Astrocyte of the cerebellum (primary cell): Measurements from ENCODE around the gene KRT12.
"Not testable (repeated sequence)": the region's sequence is repeated elsewhere in the genome, so short reads cannot be mapped to it uniquely, and the experiment has no call there.

Source experiments
- DNase-seq: peaks from one replicate; pipeline ENCODE4 v3.0.0-alpha.2; 2011; ENCODE audit warnings: low read depth
- H3K4me3 ChIP-seq: 2 replicates; pipeline ENCODE4 v1.5.1; 2011; ENCODE audit warnings: mild to moderate bottlenecking, low read depth, low read length, moderate library complexity
- in situ Hi-C: cut with HindIII; loops from 2 replicates; pipeline ENCODE4 v1.10.0; 2017; ENCODE audit warnings: low sequenced_read_pairs
- TF ChIP-seq, protein P1 (sequence below): IDR thresholded peaks from 2 replicates; pipeline ENCODE4 v1.5.1; 2012; ENCODE audit warnings: low read length, low read depth, moderate library complexity, mild to moderate bottlenecking; ENCODE audit errors: missing control alignments

KRT12 gene

GRCh38 chr17:40862985-40863733 is 3.9 kb downstream of the KRT12 start:
- in situ Hi-C loops, result no loop called here
- no peak overlapping the region for H3K4me3 ChIP-seq
- no peak for DNase-seq
- TF ChIP-seq, protein P1, sequence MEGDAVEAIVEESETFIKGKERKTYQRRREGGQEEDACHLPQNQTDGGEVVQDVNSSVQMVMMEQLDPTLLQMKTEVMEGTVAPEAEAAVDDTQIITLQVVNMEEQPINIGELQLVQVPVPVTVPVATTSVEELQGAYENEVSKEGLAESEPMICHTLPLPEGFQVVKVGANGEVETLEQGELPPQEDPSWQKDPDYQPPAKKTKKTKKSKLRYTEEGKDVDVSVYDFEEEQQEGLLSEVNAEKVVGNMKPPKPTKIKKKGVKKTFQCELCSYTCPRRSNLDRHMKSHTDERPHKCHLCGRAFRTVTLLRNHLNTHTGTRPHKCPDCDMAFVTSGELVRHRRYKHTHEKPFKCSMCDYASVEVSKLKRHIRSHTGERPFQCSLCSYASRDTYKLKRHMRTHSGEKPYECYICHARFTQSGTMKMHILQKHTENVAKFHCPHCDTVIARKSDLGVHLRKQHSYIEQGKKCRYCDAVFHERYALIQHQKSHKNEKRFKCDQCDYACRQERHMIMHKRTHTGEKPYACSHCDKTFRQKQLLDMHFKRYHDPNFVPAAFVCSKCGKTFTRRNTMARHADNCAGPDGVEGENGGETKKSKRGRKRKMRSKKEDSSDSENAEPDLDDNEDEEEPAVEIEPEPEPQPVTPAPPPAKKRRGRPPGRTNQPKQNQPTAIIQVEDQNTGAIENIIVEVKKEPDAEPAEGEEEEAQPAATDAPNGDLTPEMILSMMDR, result peak; percentile 43

- TF ChIP-seq, protein P1, result no peak
- no peak overlapping the region for H3K4me3 ChIP-seq
- no peak for DNase-seq
- in situ Hi-C loops, result no loop called here
Measured at GRCh38 chr17:40859536-40859935, 7.5 kb downstream of the KRT12 start.

DNA sequence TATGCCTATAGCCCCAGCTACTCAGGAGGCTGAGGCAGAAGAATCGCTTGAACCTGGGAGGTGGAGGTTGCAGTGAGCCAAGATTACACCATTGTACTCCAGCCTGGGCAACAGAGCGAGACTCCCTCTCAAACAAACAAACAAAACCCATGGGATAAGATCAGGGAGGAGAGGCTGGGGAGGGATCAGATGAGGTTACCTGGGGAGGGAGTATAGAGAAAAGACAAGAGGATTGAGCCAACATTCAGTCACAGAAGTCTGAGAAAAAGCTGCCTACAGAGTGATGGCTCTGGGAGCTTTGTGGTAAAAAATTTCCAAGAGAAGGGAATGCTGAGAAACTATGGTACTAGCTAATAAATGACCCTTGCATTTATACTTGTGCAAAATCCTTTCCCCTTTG is 8.4 kb downstream of the KRT12 start:
- DNase-seq, in situ Hi-C loops, H3K4me3 ChIP-seq: not testable (repeated sequence)

GRCh38 chr17:40857535-40857934 is 9.5 kb downstream of the KRT12 start:
- DNase-seq, result no peak
- H3K4me3 ChIP-seq, result no peak overlapping the region
- in situ Hi-C loops, result no loop called here
- TF ChIP-seq, protein P1, result no peak

DNA sequence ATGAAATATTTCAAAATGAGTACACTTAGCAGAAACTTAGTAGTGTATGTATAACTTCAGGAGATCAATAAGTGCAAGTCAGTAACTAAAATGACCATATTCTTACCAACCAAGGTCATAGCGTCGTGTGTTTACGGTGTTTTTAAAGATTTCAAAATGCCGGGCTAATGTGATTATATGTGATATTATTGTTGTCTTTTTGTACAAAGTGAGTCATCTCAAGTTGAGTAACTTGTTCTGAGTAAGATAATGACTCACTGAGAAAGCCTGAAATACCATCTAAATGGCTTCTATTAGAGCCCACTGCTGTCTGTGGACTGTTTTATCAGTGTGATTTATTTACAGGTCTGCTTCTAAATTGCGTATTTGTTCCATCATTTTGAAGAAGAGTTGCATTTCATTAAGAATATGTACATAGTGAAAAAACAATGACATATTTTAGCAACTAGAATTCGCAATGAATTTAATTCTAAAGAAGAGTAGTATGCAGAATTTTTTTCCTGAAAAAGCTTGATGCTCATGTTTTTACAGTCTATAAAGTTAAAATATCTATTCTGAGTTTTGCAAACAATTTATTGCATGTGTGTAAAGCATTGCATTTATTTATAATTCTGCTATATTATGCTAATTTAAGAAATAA is 12.7 kb downstream of the KRT12 start:
- peak; percentile 57 for DNase-seq
- in situ Hi-C loops, result no loop called here
- TF ChIP-seq, protein P1, result no peak

DNA sequence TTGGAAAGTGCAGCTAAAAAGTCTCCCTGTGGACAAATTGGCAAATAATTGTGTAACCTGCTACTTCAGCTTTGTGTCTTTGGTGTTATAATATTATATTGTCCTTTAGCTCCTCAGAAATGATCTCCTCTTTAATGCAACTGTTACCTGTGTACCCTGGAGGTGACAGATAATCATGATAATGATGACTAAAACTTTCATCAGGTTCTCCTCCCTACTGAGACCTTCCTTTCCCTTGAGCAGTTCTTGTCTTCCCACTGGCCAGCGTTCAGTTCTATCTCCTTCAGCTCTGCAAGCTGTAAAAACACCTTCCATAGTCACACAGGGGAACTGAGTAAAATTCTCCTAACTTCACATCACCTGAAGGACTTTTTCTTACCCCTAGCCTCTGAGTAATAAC is 14.7 kb downstream of the KRT12 start:
- in situ Hi-C loops, result no loop called here
- TF ChIP-seq, protein P1, result no peak
- no peak overlapping the region for H3K4me3 ChIP-seq
- no peak for DNase-seq

More for the DNA sequence above, 12.7 kb downstream of the KRT12 start:
- no peak overlapping the region for H3K4me3 ChIP-seq

- in situ Hi-C loops, result no loop called here
- no peak overlapping the region for H3K4me3 ChIP-seq
- DNase-seq, result no peak
- TF ChIP-seq, protein P1, result no peak
Measured at GRCh38 chr17:40850293-40850972, 16.6 kb downstream of the KRT12 start.
